CD4-positive, alpha-beta T cell treated with Interleukin-21 for 1 hour (primary cell): ENCODE measurements around the gene LRRC15.

Experiments
- DNase-seq: peaks from one replicate; pipeline ENCODE4 v3.0.0-alpha.2; 2020

The LRRC15 gene

GRCh38 chr3:194360568-194360967 lies 9.0 kb downstream of the LRRC15 start:
- DNase-seq: no peak

DNA sequence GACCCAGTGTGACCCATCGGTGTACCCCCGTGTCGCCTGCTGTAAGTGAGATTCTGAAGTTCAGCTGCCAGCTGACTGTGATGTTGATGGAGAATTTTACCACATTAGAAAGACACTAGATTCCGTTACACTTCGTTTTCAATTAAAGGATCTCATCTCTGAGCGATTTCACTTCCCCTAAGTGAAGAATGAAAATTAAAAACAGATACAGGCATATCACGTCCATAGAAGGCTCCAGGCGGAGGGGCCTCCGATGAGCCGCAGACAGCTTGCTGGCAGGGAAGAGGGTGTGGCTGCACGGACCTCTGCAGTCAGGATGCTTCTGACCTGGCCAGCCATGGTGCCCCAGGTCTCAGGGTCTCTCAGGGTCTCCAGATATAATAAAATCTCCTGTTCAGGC lies 11.9 kb downstream of the LRRC15 start:
- no peak for DNase-seq

- no peak for DNase-seq
Observed at GRCh38 chr3:194355379-194355778, 14.2 kb downstream of the LRRC15 start.

GRCh38 chr3:194354315-194354714 lies 15.2 kb downstream of the LRRC15 start:
- DNase-seq: no peak

DNA sequence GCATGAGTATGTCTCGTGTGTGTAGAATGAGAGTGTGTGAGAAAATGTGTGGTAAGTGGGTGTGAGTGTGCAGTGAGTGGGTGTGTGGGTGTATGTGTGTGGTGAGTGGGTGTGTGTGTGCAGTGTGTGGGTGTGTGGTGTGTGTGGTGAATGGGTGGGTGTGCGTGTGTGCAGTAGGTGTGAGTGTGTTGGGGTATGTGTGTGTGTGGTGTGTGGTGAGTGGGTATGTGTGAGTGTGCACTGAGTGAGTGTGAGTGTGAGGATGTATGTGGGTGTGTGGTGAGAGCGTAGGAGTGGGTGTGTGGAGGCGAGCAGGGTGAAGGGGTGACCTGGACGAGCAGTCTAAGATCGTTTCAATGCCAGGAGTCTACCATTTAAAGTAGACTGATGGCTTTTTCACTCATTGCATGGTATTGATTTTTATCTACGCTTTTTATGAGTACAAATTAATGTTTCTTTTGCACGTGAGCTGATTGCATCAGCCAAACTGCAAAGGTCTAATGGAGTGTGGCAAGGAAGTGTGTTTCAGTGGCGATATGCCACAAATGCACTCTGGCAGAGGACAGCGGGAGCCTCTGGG lies 16.8 kb downstream of the LRRC15 start:
- DNase-seq: no peak

DNA sequence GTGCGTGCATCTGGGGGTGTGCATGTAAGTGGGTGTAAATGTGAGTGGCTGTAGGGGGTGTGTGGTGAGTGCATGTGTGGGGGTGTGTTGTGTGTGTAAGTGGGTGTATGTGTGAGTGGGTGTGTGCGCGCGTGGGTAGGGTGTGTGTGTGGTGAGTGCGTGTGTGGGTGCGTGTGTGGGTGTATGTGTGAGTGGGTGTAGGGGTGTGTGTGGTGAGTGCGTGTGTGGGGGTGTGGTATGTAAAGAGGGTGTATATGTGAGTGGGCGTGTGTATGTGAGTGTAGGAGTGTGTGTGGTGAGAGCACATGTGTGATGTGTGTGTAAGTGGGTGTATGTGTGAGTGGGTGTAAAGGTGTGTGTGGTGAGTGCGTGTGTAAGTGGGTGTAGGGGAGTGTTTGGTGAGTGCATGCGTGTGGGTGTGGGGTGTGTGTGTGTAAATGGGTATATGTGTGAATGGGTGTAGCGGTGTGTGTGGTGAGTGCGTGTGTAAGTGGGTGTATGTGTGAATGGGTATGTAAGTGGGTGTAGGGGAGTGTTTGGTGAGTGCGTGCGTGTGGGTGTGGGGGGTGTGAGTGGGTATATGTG lies 17.5 kb downstream of the LRRC15 start:
- no peak for DNase-seq

GRCh38 chr3:194351080-194351672 lies 18.4 kb downstream of the LRRC15 start, which contains the start of gene CPN2:
CPN2 (minus strand) TSS chr3:194351328; CDS start chr3:194342702, 8,626 bp downstream.
- no peak for DNase-seq

DNA sequence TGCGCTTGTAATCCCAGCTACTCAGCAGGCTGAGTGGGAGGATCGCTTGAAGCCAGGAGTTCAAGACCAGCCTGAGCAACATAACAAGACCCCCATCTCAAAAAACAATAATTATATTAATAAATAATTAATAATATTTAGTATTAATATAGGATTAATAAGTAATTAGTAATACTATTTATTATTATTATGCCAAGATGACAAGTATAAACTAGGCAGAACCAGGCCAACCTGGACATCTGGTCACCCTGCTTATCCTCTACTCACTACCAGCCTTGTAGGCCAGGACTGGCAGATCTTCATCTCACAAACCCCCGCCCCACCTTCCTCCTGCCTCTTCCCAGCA lies 18.8 kb downstream of the LRRC15 start:
- DNase-seq: no peak

DNA sequence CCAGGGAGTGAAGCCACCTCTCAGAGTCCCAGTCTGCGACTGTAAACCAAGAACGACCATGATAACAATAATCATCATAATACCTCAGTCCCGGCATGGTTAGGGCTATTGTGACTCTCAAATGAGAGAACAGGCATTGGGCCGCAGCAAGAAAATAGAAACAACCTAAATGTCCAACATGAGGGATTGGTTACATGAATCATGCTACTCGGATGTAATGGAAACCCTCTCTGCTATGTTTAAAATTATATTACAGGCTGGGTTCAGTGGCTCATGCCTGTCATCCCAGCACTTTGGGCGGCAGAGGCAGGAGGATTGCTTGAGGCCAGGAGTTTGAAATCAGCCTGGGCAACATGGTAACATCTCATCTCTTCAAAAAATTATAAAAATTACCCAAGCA lies 21.2 kb downstream of the LRRC15 start:
- DNase-seq: no peak

- DNase-seq: no peak
Observed at GRCh38 chr3:194346621-194347020, 22.9 kb downstream of the LRRC15 start.

- DNase-seq: no peak
Observed at GRCh38 chr3:194346035-194346434, 23.5 kb downstream of the LRRC15 start.

- DNase-seq: peak; percentile 68
Observed at GRCh38 chr3:194344012-194344411, 25.5 kb downstream of the LRRC15 start.

DNA sequence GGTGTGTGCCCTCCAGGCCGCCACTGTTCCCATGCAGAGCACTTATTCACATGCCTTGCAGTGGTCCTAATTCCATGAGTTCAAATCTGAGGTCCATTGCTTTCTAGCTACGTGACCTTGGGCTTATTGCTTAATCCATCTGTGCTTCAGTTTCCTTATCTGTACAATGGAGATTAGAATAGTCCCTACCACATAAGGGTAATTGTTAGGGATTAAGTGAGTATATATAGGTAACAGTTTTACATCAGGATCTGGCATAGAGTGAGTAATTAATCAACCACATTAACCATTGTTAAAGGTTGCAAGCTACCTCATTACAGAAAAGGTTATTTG lies 26.0 kb downstream of the LRRC15 start:
- DNase-seq: no peak

DNA sequence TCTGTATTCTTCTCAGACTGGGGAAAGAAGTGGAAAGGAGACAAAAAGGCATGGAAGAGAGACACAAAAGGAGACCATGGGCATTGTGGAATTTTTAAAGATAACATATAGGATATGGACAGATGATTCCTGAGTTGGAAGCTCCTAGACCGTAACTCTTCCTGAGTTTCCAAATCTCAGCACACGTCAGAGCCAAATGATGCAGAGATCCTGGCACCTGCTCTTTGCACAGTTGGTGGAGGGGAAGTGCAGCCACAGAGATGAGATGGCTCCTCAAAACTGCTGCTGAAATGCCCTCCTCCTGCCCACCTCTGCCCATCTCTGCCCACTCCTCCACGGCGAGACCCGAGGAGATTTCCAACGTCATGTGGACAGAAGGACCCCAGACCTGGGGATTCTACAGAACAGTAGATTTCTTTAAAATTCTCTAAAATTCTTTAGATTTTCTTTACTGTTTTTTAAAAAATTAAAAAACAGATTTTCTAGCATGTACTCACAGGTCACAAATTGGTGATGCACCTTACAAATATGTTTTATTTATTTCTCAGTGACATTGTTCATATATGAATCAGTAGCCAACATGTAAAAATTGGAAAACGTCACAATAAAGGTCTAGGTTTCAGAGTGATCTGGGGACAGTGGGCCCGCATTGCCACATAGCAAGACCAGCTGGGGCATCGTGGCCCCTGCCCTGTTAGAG lies 26.5 kb downstream of the LRRC15 start:
- DNase-seq: no peak

DNA sequence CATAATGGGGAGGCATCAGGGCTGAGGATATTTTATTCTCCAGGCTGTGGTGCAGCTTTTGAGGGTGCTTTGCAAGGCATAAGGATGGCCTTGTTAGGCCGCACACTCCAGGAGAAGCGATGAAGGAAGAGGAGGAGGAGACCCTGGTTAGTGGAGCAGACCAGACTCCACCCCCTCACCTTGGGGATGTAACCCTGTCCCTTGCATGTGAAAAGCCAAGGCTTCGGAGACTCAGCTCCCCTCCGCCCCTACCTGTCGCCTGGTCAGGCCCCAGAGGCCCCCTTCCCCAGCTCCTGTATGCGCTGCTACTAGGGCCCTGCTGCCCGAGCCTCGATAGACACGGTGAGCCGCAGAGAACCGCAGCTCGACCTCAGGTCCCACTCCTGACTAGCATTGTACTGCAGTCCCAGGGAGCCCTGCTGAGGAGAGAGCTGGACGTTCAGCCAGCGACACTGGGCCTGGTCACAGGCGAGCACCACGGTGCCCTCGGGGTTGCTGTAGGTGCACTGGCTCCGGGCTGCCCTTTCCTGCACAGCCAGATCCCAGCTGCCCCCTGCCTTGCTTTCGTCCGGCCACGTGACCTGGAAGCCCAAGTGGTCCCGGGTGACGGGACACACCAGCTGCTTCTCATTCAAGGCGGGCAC lies 28.7 kb downstream of the LRRC15 start:
- DNase-seq: no peak

DNA sequence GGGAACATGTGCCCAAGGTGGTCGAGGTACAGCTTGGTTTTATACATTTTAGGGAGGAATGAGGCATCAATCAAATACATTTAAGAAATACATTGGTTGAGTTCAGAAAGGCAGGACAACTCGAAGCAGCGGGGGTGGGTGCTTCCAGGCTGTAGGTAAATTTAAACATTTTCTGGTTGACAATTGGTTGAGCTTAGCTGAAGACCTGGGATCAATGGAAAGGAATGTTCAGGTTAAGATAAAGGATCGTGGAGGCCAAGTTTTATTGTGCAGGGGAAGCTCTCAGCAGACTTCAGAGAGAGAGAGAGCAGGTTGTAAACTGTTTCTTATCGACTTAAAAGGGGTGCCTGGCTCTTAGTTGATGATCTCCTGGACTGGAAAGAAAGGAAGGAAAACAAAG lies 29.7 kb downstream of the LRRC15 start:
- no peak for DNase-seq

DNA sequence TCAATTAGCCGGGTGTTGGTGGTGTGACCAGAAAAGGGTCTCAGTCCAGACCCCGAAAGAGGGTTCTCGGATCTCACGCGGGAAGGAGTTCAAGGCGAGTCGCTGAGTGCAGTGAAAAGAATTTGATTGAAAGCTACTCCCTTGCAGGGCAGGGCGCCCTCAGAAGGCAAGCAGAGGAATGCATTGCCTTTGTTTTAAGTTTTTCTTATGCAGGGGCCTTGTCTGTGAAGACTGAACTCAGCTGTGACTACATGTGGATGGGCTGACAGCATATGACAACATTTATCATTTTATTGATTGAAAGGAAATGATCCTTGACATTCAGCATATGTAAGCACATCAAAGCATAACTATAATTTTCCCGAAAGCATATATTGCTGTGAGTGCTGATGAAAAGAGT lies 30.2 kb downstream of the LRRC15 start:
- no peak for DNase-seq

DNA sequence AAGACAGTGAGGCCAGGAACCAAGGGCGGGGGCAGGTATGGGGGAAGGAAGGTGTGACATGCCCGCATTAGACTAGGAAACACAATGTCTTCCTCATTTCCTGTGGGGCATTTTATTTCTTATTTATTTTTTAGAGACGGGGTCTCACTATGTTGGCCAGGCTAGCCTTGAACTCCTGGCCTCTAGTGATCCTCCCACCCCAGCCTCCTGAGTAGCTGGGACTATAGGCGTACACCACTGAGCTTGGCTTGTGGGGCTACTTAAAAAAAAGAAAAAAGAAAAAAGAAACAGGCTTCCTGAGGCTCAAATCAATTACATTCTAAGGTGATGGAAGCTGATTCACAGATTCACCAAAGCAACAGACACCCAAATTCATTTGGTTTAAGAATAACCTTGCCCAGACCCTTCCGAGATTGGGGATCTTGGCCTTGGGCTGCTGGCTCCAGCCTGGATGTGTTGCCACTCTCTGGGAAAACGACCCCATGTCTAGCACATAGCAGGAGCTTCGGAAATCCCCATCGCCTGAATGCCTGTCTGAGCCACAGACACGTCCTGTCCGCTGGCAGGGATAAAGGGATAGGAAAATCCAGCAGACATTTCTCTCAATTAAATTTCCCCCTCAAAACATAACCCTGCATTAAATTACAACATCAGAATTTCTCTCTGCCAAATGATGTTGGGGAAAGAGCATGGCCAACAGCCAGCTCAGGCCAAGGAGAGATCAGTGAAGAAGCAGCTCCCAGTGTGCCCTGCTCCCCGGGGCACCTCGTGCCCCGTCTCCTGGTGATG lies 31.4 kb downstream of the LRRC15 start:
- no peak for DNase-seq

DNA sequence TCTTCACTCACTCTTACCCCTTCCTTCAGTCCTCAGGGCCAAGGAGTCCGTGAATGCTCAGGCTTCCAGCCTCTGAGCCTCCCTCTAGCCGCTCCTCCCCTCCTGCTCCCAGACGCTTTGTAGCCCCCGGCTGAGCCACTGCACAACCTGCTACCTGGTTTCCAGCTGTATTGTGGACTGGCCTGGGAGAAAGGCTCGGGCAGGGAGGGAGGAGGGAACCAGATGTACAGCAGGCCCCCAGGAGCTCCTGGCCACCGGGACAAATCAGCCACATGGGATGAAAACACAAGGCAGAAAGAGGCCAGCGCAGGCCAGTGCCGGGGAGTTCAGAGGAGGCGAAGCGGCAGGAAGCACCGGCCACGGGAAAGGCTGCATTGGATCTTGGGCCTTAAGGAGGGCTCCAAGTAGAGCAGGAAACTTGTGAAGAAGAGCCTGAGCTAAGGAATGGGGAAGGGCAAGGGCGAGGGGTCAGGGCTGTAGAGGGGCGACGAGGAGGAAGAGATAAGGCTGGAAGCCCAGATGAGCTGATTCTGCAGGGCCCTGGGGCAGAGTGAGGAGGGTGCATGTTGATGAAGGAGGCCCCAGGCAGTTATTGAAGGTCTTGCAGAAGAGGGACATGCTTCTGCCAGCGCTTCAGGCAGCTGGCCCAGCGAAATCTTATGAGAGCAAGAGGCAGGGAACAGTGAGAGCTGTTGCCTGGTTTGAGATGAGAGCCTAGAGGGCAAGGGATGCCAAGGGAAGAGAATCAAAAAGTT lies 32.8 kb downstream of the LRRC15 start:
- no peak for DNase-seq

DNA sequence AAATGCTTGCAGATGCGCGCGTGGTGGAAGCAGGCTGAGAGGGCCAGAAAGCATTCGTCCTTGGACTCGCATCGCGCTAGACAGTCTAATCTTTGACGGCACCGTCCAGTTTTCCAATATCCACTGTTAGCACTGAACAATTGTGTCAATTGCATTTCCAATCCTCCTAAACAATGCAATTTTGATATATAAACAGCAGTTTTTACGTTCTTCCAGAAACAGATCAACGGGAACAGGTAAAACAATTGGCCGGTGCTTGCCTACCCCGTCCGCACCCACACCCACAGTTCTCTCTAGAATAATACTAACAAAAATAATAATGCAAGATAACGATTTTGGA lies 35.6 kb downstream of the LRRC15 start:
- DNase-seq: no peak

DNA sequence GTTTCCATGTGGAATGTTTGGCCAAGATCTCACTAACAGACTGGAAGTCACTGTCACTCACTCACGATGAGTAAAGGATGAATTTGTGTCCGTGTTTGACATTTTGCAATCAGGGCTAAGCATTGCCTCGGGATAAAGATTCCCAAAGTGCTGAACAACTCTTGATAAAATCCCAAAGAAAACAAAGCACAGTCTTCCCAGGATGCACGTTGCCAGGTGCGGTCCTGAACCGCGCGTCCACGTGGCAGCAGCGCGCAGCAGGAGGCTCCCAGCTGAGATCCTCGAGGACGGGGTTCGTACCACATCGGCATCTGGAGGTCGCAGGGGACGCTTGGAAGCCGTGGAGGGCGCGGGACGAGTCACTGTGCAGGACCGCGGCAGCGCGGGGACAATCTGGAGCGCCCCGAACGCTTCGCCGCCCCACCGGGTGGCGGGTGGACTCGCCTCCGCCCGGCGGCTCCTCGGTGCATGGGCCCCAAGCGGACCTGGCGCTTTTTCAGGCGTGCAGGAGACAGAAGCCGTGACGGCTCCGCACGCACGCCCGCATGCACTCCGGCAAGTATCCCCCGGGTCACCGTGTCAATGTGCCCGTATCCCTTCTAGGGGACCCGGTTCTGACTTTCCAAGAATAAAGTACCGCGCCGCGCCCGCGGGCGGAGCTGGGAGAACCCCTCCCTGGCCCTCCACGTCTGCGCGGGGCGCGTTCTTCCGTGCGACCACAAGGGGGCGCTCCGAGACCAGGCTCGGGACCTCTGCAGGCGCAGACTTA lies 36.1 kb downstream of the LRRC15 start:
- peak; percentile 87 for DNase-seq

- no peak for DNase-seq
Observed at GRCh38 chr3:194332858-194333211, 36.7 kb downstream of the LRRC15 start.
